Type B pancreatic cell (in vitro differentiated cells): Measurements from ENCODE around the gene PEAK3. TPM values are rescaled to one million over a fixed set of nuclear protein-coding genes. Genes with fewer than 3 reads are reported as not detected.

Source experiments
- DNase-seq: peaks from one replicate; pipeline ENCODE4 v3.0.0; 2021; ENCODE audit warnings: mixed read lengths; ENCODE audit not compliant: unreplicated experiment; ENCODE audit errors: extremely low spot score
- H3K27ac Mint-ChIP-seq: 2 replicates; pipeline ENCODE4 v1.8.0; 2021; ENCODE audit warnings: mild to moderate bottlenecking, mixed read lengths
- H3K27me3 Mint-ChIP-seq: 2 replicates; pipeline ENCODE4 v1.8.0; 2021; ENCODE audit warnings: mixed read lengths
- H3K36me3 Mint-ChIP-seq: 2 replicates; pipeline ENCODE4 v1.8.0; 2021; ENCODE audit warnings: mixed read lengths
- H3K4me1 Mint-ChIP-seq: one replicate; pipeline ENCODE4 v1.8.0; 2021; ENCODE audit warnings: mixed read lengths; ENCODE audit not compliant: unreplicated experiment
- H3K4me3 Mint-ChIP-seq: 2 replicates; pipeline ENCODE4 v1.8.0; 2021; ENCODE audit warnings: mild to moderate bottlenecking, mixed read lengths
- H3K9me3 Mint-ChIP-seq: 2 replicates; pipeline ENCODE4 v1.8.0; 2021; ENCODE audit warnings: mixed read lengths
- total RNA-seq: library from RNA; stranded (reverse); gene quantifications from 2 replicates; pipeline ENCODE4 v1.2.1, GENCODE V29; 2021; ENCODE audit warnings: low replicate concordance
- TF ChIP-seq, protein P1 (sequence below): fragments of 200-600 bp; sonication (generic); conservative IDR thresholded peaks from 2 replicates; pipeline ENCODE4 v1.5.0; 2021; ENCODE audit warnings: antibody characterized with exemption, mild to moderate bottlenecking

PEAK3 gene
- total RNA-seq, 1 donor from 2014 or later: not detected

DNA sequence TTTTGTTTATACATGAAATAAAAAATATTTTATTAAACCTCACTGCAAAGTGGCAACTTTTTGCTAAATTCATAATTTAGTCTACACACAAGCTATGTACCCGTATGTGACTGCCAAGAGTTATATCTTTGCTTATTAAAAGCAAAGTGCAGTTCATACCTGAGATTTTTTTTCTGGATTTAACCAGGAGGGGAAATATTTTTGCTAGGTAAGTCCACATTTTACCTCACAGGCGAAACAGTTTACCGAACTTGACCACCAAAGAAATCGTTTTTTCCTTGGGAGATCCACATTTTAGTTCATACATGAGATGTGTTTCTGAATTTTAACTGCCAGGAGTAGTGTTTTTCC lies 13.5 kb downstream of the PEAK3 start:
- Mint-ChIP-seq H3K9me3 (no peaks in the 10 kb centered on the region), H3K27me3 (no peaks in the 10 kb centered on the region), H3K4me1 (peaks cover 12% of the 10 kb centered on the region), H3K36me3 (peaks cover 5% of the 10 kb centered on the region), H3K27ac (peak overlapping the region; percentile 84), H3K4me3 (peak overlapping the region; percentile 90)
- TF ChIP-seq, protein P1, sequence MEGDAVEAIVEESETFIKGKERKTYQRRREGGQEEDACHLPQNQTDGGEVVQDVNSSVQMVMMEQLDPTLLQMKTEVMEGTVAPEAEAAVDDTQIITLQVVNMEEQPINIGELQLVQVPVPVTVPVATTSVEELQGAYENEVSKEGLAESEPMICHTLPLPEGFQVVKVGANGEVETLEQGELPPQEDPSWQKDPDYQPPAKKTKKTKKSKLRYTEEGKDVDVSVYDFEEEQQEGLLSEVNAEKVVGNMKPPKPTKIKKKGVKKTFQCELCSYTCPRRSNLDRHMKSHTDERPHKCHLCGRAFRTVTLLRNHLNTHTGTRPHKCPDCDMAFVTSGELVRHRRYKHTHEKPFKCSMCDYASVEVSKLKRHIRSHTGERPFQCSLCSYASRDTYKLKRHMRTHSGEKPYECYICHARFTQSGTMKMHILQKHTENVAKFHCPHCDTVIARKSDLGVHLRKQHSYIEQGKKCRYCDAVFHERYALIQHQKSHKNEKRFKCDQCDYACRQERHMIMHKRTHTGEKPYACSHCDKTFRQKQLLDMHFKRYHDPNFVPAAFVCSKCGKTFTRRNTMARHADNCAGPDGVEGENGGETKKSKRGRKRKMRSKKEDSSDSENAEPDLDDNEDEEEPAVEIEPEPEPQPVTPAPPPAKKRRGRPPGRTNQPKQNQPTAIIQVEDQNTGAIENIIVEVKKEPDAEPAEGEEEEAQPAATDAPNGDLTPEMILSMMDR: no peak
- DNase-seq: no peak

DNA sequence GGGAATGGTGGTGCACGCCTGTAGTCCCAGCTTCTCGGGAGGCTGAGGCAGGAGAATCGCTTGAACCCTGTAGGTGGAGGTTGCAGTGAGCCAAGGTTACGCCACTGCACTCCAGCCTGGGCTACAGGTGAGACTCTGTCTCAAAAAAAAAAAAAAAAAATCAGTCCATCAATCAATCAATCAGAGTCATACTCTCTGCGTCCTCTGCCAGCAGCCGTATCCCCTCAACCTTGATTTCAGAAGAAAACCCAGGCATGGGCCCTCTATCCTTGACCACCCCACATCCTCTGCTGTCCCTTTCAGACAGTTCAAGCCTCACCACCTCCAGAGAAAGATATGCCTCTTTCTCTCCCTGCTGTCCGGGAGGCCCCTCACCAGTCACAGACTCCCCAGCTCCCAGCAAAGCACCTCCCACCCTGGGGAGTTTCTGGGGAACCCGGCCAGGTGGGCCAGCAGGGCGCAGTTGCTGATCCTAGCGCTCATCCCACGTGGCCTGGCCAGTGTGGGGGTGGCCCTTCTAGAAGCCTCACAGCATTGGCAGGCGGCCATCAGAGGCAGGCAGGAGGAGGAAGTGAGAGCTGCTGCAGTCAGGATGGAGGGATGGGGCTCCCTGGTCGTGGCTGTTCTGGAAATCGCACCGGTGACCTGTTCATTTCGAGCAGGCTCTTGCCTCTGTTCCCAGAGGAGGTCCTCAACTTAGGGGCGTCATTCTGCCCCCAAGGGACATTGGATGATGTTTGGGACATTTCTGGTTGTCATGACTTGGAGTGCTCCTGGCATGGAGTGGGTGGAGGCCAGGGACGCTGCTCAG lies 15.6 kb downstream of the PEAK3 start:
- no peak for DNase-seq
- peaks cover 7% of the 10 kb centered on the region for H3K4me1 Mint-ChIP-seq
- H3K36me3 Mint-ChIP-seq: peaks cover under 1% of the 10 kb centered on the region
- H3K27ac Mint-ChIP-seq: no peak overlapping the region
- TF ChIP-seq, protein P1: no peak
- no peaks in the 10 kb centered on the region for H3K9me3 Mint-ChIP-seq
- H3K4me3 Mint-ChIP-seq: peak overlapping the region; percentile 31
- no peaks in the 10 kb centered on the region for H3K27me3 Mint-ChIP-seq

DNA sequence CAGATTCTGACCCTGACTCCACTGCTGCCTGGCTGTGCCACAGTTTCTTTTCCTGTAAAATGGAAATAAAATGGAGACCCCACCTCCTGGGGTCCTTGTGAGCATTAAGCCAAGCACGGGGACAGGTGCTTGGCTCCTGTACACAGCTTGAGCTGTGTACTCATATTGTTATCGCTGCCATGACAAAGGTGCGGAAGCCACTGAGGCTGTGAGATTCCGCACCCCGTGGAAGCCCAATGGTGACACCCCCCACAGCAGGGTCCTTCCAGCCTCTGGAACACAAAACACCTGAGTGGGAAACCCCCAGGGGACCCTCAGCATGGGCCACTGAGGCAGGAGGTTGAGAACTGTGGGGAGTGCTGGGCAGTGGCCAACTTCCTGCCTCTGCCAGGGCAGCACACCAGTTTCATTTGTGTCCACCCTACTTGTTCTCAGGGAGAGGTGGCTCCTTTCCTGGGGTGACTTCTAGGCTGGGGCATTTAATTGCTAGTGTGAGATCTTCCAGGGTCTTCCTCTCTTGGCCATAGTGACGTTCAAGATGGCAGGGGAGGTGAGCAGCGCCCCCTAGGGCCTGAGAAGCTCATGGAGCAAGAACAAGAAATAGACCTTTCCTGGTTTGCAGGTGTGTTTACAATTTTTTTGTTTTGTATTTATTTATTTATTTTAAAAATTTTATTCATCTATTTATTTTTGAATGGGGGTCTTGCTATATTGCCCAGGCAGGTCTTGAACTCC lies 20.4 kb downstream of the PEAK3 start:
- TF ChIP-seq, protein P1: peak; percentile 76
- DNase-seq: no peak
- Mint-ChIP-seq H3K27me3 (no peaks in the 10 kb centered on the region), H3K27ac (no peak overlapping the region), H3K4me1 (peaks cover 4% of the 10 kb centered on the region), H3K9me3 (no peaks in the 10 kb centered on the region), H3K4me3 (no peak overlapping the region), H3K36me3 (no peaks in the 10 kb centered on the region)

DNA sequence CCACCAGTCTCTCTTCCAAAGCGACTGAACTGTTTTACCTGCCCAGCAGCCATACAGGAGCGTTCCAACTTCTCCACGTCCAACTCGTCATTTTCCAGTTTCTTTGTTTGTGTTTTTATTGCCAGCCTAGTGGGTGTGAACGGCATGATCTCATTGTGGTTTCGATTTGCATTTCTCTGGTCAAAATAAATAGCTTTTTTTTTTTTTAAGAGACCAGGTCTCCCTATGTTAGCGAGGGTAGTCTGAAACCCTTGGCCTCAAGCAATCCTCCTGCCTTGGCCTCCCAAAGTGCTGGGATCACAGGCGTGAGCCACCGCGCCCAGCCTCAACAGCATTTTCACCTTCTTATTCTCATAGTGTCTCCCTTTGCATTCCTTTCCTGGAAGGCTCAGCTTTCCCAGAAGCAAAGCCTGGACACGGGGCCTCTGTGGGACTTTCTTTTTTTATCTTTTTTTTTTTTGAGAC lies 21.6 kb downstream of the PEAK3 start:
- H3K27ac Mint-ChIP-seq: peak overlapping the region; percentile 48
- no peaks in the 10 kb centered on the region for H3K36me3 Mint-ChIP-seq
- TF ChIP-seq, protein P1: no peak
- no peaks in the 10 kb centered on the region for H3K4me1 Mint-ChIP-seq
- H3K27me3 Mint-ChIP-seq: no peaks in the 10 kb centered on the region
- no peaks in the 10 kb centered on the region for H3K9me3 Mint-ChIP-seq
- no peak for DNase-seq
- H3K4me3 Mint-ChIP-seq: no peak overlapping the region

DNA sequence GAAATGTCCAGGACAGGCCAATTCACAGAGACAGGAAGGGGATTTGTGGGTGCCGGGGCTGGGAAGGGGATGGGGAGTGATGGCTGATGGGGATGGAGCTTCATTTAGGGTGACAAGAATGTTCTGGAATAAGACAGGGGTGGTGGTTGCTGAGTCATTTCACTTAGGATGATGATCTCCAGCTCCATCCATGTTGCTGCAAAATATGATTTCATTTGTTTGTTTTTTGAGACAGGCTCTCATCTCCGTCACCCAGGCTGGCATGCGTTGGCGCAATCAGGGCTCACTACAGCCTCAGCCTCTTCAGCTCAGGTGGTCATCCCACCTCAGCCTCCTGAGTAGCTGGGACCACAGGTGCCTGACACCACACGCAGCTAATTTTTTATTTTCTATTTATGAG lies 22.6 kb downstream of the PEAK3 start:
- TF ChIP-seq, protein P1: no peak
- DNase-seq: no peak
- H3K36me3 Mint-ChIP-seq: no peaks in the 10 kb centered on the region
- no peaks in the 10 kb centered on the region for H3K9me3 Mint-ChIP-seq
- no peaks in the 10 kb centered on the region for H3K27me3 Mint-ChIP-seq
- no peak overlapping the region for H3K27ac Mint-ChIP-seq
- H3K4me1 Mint-ChIP-seq: no peaks in the 10 kb centered on the region
- no peak overlapping the region for H3K4me3 Mint-ChIP-seq
